ENCODE results near the gene MAP1S.
A peak's percentile ranks its signal among the peaks of the same experiment; 100 is the strongest.

Gene MAP1S

DNA sequence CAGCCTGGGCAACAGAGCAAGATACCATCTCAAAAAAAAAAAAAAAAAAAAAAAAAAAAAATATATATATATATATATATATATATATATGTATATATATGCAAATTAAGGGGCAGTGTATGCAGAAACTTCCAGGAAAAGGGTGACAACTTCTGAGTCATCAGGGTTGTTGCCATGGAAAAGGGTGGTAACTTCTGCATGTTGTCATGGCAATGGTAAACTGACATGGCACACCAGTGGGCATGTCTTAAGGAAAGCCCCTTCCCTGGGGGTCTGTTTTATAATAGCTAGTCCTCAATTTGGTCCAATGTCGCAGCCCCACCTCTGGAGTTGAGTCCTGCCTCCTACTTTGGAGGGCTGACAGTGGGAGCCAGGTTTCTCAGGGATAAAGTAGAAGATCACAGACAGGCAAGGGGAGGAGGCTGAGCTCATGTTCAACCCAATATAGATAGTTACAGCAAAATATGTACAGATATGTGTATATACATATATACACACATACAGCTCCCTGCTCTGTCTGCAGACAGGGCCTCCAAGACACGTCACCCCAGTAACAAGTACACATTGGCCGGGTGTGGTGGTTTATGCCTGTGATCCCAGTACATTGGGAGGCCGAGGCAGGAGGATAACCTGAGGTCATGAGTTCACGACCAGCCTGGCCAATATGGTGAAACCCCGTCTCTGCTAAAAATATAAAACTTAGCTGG is 24.7 kb downstream of the MAP1S start:
- H3K9ac ChIP-seq (ENCODE audit: low read length) = no peak overlapping the region
- H3K36me3 ChIP-seq (ENCODE audit: control insufficient read depth, insufficient read depth, low read length, severe bottlenecking) = no peaks in the 10 kb centered on the region
- no peaks in the 10 kb centered on the region for H3K27me3 ChIP-seq (replicated peaks; ENCODE audit: control insufficient read depth, insufficient read depth, low read length)
- H3K9me3 ChIP-seq (ENCODE audit: control insufficient read depth, low read length) = no peaks in the 10 kb centered on the region
- no peak for DNase-seq (ENCODE audit: low read depth)
- H3K4me3 ChIP-seq (ENCODE audit: low read length) = no peak overlapping the region
- H3K4me1 ChIP-seq (ENCODE audit: control insufficient read depth, insufficient read depth, low read length) = no peaks in the 10 kb centered on the region

DNA sequence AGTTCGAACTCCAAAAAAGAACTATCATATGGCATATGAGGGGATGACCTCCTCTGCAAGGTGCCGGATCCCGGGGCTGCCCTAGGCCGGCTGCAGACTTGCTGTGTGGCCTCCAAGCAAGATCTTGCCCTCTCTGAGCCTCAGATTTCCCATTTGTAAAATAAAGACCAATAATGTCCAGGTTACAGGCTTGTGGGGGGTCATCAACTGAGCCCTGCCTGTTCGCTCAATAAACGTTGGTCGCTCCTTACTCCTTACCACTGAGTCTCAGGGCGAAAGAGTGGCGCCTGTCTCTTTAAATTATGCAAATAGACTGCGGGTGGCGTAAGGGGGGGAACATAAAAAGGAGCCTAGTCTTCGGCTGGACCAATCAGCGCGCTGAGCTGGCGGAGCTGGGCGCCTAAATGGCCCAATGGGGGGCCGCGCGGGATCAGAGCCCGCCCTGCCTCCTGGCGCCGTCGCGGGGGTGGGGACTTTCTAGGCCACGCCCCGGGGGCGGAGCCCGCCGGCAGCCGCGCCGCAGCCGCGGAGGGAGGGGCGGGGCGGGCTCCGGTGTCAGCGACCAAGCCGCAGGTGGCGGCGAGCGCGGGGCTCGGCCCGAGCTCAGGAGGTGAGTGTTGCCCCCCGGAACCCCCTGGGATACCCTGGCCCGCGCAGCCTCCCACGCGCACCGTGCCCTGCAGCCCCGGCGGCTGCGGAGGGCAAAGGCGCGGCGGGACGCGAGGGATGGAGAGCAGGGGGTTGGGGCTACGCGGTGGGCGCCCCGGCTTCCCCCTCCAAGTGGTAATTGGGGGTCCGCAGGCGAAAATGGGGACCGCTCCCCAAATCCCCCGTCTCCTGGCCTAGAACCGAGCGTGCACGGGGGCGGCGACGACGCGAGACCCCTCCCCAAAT is 28.2 kb downstream of the MAP1S start:
- Histone ChIP-seq H3K27me3 (replicated peaks; ENCODE audit: control insufficient read depth, insufficient read depth, low read length) (no peaks in the 10 kb centered on the region), H3K4me1 (ENCODE audit: control insufficient read depth, insufficient read depth, low read length) (no peaks in the 10 kb centered on the region), H3K4me3 (ENCODE audit: low read length) (peak overlapping the region; percentile 71), H3K36me3 (ENCODE audit: control insufficient read depth, insufficient read depth, low read length, severe bottlenecking) (no peaks in the 10 kb centered on the region), H3K9ac (ENCODE audit: low read length) (no peak overlapping the region), H3K9me3 (ENCODE audit: control insufficient read depth, low read length) (no peaks in the 10 kb centered on the region)
- DNase-seq (ENCODE audit: low read depth) = peak; percentile 97

DNA sequence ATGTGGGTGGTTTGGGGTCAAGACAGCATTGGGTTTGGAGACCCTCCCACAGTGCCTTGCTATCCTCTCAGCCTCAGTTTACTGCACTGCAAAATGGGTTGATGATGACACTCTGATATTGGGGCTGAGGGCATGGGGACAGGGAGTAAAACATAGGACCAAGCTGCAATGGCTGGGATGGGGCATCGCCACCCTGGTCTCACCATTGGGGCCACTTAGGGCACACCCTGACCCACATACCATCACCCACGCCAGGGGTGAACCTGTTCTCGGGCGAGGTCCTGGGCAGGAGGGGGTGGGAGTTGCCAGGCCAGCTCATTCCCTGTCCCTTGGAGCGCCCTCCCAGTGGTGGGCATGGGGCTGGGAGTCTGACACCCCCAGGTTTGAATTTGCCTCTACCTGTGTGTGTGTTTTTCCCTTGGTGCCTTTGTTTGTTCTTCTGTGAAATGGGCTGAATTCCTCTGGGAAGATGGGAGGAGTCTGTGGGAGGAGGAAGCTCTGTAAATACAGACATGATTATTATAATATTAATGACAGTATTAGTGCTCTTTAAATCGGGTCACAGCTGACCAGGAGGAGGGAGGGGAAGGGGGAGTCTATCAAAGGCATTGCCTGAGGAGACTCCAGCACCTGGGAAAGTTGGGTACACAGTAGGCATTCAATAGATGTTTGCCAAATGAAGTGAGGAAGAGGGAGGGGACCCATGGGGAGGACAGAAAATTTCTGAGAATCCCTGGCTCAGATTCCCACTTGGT is 29.8 kb downstream of the MAP1S start:
- no peak overlapping the region for H3K4me3 ChIP-seq (ENCODE audit: low read length)
- DNase-seq (ENCODE audit: low read depth) = no peak
- no peaks in the 10 kb centered on the region for H3K27me3 ChIP-seq (replicated peaks; ENCODE audit: control insufficient read depth, insufficient read depth, low read length)

DNA sequence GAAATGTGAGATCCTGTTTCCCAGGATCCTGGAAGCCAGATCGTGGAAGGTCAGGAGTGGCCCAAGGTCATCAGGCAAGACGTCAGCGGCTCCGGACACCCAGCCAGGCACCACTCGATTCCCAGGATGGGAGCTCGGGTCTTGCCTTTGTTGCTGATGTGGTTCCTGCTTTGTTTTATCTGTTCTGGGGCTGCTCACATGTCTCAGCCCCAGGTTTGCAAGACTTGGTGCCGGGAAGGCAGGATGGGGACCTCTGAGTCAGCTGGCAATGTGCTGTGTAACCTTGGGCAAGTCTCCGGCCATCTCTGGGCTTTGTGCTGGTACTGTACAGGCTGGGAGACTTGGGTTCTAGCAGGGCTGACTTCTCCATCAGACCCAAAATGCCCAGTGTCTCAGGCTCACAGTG is 30.6 kb downstream of the MAP1S start:
- no peak overlapping the region for H3K9ac ChIP-seq (ENCODE audit: low read length)
- no peak for DNase-seq (ENCODE audit: low read depth)
- no peaks in the 10 kb centered on the region for H3K4me1 ChIP-seq (ENCODE audit: control insufficient read depth, insufficient read depth, low read length)
- H3K36me3 ChIP-seq (ENCODE audit: control insufficient read depth, insufficient read depth, low read length, severe bottlenecking) = no peaks in the 10 kb centered on the region
- no peaks in the 10 kb centered on the region for H3K9me3 ChIP-seq (ENCODE audit: control insufficient read depth, low read length)
- no peak overlapping the region for H3K4me3 ChIP-seq (ENCODE audit: low read length)
- H3K27me3 ChIP-seq (replicated peaks; ENCODE audit: control insufficient read depth, insufficient read depth, low read length) = no peaks in the 10 kb centered on the region

More for the DNA sequence above, 29.8 kb downstream of the MAP1S start:
- no peaks in the 10 kb centered on the region for H3K36me3 ChIP-seq (ENCODE audit: control insufficient read depth, insufficient read depth, low read length, severe bottlenecking)
- no peaks in the 10 kb centered on the region for H3K9me3 ChIP-seq (ENCODE audit: control insufficient read depth, low read length)
- H3K9ac ChIP-seq (ENCODE audit: low read length) = no peak overlapping the region
- no peaks in the 10 kb centered on the region for H3K4me1 ChIP-seq (ENCODE audit: control insufficient read depth, insufficient read depth, low read length)

DNA sequence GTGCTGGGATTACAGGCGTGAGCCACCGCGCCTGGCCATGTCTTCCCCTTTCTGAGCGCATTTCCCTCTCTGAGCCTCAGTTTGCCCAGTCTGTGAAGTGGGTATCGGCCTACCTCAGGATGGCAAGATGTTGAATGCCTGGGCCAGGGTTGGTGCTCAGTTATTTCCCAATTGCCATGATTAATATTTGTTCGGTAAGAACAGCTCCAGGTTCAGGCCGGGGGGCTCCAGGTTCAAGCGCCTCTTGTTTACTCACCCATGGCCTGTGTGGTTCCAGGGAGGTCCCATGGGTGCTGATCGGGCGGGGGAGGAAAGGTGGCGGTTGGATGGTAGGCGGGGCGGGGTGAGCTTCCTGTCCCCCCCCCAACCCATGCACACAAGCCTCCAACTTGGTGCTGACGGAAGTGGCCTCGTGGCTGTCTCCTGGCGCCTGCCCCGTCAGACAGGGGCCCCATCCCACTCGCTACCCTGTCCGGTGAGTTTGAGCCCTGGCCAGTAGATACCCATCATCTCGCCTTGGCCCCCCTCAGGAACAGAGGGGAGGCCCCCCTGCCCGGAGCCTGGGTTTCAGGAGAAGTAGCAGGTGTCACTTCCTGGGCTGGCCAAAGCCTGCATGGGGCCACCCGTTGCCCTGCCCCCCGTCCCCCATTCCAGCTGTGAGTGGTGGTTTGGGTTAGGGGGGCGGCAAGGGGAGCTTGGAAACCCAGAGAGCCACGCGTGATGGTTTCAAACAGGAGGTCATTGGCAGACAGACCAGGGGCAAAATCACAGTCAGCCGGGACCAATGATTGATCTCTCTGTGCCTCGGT is 32.0 kb downstream of the MAP1S start, which contains the start of gene FCHO1:
Gene FCHO1 (plus strand): TSS at position 375 of the 809 bp plus-strand sequence. CDS start 3,688 bp downstream, outside the sequence.
- Histone ChIP-seq H3K36me3 (ENCODE audit: control insufficient read depth, insufficient read depth, low read length, severe bottlenecking) (no peaks in the 10 kb centered on the region), H3K27me3 (replicated peaks; ENCODE audit: control insufficient read depth, insufficient read depth, low read length) (no peaks in the 10 kb centered on the region), H3K4me3 (ENCODE audit: low read length) (no peak within 1 kb of the TSS), H3K9me3 (ENCODE audit: control insufficient read depth, low read length) (no peaks in the 10 kb centered on the region), H3K9ac (ENCODE audit: low read length) (no peak within 1 kb of the TSS), H3K4me1 (ENCODE audit: control insufficient read depth, insufficient read depth, low read length) (no peaks in the 10 kb centered on the region)
- no peak for DNase-seq (ENCODE audit: low read depth)

DNA sequence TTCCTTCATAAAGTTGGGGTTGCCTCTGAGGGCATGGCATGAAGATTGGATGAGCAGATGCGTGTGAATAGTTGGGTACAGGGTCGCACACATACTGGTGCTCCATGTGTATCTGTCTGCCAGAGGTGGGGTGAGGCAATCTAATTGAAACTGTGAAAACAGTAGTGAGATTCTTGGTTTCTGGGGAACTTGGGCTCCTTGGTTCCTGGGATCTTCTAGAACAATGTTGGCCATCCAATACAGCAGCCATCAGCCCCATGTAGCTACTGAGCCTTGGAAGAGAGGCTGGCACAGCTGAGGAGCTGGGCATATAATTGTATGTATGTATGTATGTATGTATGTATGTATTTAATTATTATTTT is 32.6 kb downstream of the MAP1S start:
- no peak for DNase-seq (ENCODE audit: low read depth)
- no peak overlapping the region for H3K4me3 ChIP-seq (ENCODE audit: low read length)
- H3K36me3 ChIP-seq (ENCODE audit: control insufficient read depth, insufficient read depth, low read length, severe bottlenecking) = no peaks in the 10 kb centered on the region
- H3K9me3 ChIP-seq (ENCODE audit: control insufficient read depth, low read length) = no peaks in the 10 kb centered on the region
- no peaks in the 10 kb centered on the region for H3K27me3 ChIP-seq (replicated peaks; ENCODE audit: control insufficient read depth, insufficient read depth, low read length)
- H3K9ac ChIP-seq (ENCODE audit: low read length) = no peak overlapping the region
- H3K4me1 ChIP-seq (ENCODE audit: control insufficient read depth, insufficient read depth, low read length) = no peaks in the 10 kb centered on the region

DNA sequence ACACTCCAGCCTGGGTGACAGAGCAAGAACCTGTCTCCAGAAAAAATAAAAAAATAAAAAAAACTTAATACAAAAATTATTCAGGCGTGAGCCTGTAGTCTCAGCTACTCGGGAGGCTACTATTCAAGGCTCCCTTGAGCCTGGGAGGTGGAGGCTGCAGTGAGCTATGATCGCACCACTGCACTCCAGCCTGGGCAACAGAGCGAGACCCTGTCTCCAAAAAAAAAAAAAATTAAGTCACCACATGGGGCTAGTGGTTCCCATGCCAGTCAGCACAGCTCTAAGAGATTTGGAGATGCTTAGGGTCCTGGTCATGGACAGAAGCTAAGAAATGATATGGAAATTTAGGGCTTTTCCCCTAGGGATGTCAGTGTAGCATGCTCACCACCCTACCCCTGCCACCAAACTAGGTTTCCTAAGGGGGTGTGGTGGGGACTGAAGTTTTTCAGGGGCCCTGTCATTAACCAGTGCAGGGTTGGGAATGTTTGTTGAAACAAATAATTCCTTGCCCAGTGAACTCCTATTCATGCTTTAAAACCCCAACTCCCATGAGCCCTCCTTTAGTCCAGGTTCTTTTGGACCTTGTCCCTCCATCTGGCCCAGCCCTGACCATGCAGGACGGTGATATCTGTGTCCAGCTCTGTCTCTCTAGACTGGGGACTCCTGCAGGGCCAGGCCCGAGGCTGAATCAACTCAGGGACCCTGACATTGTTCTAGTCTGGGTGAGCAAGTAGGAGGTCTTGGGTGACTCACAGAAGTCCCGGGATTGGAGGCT is 33.8 kb downstream of the MAP1S start:
- no peaks in the 10 kb centered on the region for H3K4me1 ChIP-seq (ENCODE audit: control insufficient read depth, insufficient read depth, low read length)
- no peak overlapping the region for H3K9ac ChIP-seq (ENCODE audit: low read length)
- no peak for DNase-seq (ENCODE audit: low read depth)
- no peaks in the 10 kb centered on the region for H3K36me3 ChIP-seq (ENCODE audit: control insufficient read depth, insufficient read depth, low read length, severe bottlenecking)
- no peaks in the 10 kb centered on the region for H3K9me3 ChIP-seq (ENCODE audit: control insufficient read depth, low read length)
- H3K27me3 ChIP-seq (replicated peaks; ENCODE audit: control insufficient read depth, insufficient read depth, low read length) = no peaks in the 10 kb centered on the region
- no peak overlapping the region for H3K4me3 ChIP-seq (ENCODE audit: low read length)

DNA sequence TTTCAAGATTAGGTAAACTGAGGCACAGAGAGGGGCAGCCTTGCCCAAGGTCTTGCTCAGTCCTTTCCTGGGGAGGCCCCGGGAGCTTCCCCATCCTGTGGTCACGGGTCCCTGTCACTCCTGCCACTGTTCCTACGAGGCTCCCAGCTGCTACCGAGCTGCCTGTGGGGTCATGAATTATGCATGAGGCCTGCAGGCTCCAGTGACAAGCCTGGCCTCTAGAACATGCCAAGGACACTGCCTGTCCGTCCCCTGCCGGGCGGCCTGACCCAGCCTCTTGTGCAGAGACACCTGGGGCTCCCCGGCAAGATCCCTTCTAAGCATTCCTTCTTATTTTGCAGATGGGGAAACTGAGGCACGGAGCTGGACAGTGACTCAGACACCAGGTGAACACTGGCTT is 34.7 kb downstream of the MAP1S start:
- Histone ChIP-seq H3K9me3 (ENCODE audit: control insufficient read depth, low read length) (no peaks in the 10 kb centered on the region), H3K36me3 (ENCODE audit: control insufficient read depth, insufficient read depth, low read length, severe bottlenecking) (no peaks in the 10 kb centered on the region), H3K4me1 (ENCODE audit: control insufficient read depth, insufficient read depth, low read length) (no peaks in the 10 kb centered on the region), H3K27me3 (replicated peaks; ENCODE audit: control insufficient read depth, insufficient read depth, low read length) (no peaks in the 10 kb centered on the region), H3K4me3 (ENCODE audit: low read length) (no peak overlapping the region), H3K9ac (ENCODE audit: low read length) (no peak overlapping the region)
- DNase-seq (ENCODE audit: low read depth) = no peak

DNA sequence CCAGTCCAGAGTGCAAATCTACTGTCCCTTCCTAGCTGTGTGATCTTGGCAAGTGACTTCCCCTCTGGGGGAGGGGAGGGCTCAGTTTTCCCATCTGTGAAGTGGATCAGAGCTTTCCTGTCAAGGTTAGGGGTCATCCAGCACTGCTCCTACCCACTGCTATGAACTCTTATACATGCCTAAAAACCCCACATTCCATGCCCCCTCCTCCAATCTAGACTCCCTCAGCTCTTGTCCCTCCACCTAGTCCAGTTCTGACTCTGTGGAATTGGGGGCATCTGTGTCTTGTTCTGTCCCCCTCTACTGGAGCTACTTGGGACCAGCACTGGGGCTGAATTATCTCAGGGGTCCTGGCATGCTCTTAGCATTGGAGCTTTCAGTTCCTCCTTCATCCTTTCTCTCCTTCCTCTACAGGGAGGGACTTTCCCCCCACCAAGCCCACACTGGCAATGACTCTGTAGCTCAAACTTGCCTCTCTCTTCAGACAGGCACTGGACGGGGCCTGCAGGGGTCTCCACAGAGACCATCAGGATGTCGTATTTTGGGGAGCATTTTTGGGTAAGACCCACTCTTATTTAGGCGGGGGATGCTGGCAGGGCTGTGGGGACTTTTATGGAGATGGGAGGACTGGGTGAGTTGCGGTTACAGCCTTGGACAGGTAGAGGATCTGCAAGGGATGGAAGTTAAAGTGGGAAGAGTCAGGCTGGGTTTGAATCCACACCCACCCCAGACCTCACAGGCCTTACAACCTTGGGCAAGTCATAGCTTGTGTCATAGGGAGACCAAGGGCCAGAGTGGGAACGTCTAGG is 35.6 kb downstream of the MAP1S start:
- Histone ChIP-seq H3K27me3 (replicated peaks; ENCODE audit: control insufficient read depth, insufficient read depth, low read length) (no peaks in the 10 kb centered on the region), H3K9ac (ENCODE audit: low read length) (no peak overlapping the region), H3K4me1 (ENCODE audit: control insufficient read depth, insufficient read depth, low read length) (no peaks in the 10 kb centered on the region), H3K4me3 (ENCODE audit: low read length) (no peak overlapping the region), H3K36me3 (ENCODE audit: control insufficient read depth, insufficient read depth, low read length, severe bottlenecking) (no peaks in the 10 kb centered on the region), H3K9me3 (ENCODE audit: control insufficient read depth, low read length) (no peaks in the 10 kb centered on the region)
- no peak for DNase-seq (ENCODE audit: low read depth)
